ENCODE data around the gene PIGV.

The PIGV gene

GRCh38 chr1:26787706-26788514 is at the start of gene PIGV:
TSS of gene PIGV (plus strand) at chr1:26787950. CDS start at chr1:26790816, 2,866 bp downstream.
- DNase-seq, result peak; percentile 5

- DNase-seq, result no peak
Observed at GRCh38 chr1:26739329-26739914, 48.3 kb upstream of the PIGV start.

GRCh38 chr1:26740023-26740634 is 47.6 kb upstream of the PIGV start:
- no peak for DNase-seq

- DNase-seq, result no peak
Observed at GRCh38 chr1:26740952-26741351, 46.8 kb upstream of the PIGV start.

GRCh38 chr1:26743426-26744059 is 44.2 kb upstream of the PIGV start:
- no peak for DNase-seq

- peak; percentile 40 for DNase-seq
Observed at GRCh38 chr1:26744075-26744959, 43.4 kb upstream of the PIGV start.

- DNase-seq, result no peak
Observed at GRCh38 chr1:26745191-26745590, 42.6 kb upstream of the PIGV start.

GRCh38 chr1:26747048-26747447 is 40.7 kb upstream of the PIGV start:
- no peak for DNase-seq

GRCh38 chr1:26748351-26748750 is 39.4 kb upstream of the PIGV start:
- no peak for DNase-seq

GRCh38 chr1:26749458-26749857 is 38.3 kb upstream of the PIGV start:
- no peak for DNase-seq

GRCh38 chr1:26750428-26750827 is 37.3 kb upstream of the PIGV start:
- DNase-seq, result no peak

- no peak for DNase-seq
Observed at GRCh38 chr1:26752519-26752918, 35.2 kb upstream of the PIGV start.

GRCh38 chr1:26754086-26754874 is 33.5 kb upstream of the PIGV start:
- DNase-seq, result no peak

GRCh38 chr1:26758358-26758757 is 29.4 kb upstream of the PIGV start:
- no peak for DNase-seq

GRCh38 chr1:26759531-26759930 is 28.2 kb upstream of the PIGV start:
- no peak for DNase-seq

- no peak for DNase-seq
Observed at GRCh38 chr1:26761217-26761616, 26.5 kb upstream of the PIGV start.

- DNase-seq, result no peak
Observed at GRCh38 chr1:26767714-26768113, 20.0 kb upstream of the PIGV start.

- no peak for DNase-seq
Observed at GRCh38 chr1:26768755-26769154, 19.0 kb upstream of the PIGV start.

- DNase-seq, result no peak
Observed at GRCh38 chr1:26771285-26771642, 16.5 kb upstream of the PIGV start.

- DNase-seq, result no peak
Observed at GRCh38 chr1:26771643-26772321, 16.0 kb upstream of the PIGV start.

- DNase-seq, result no peak
Observed at GRCh38 chr1:26772687-26773086, 15.1 kb upstream of the PIGV start.
